IMR-90 (cell line): Measurements from ENCODE around the gene DNAJC2. TPM values are rescaled to one million over a fixed set of nuclear protein-coding genes. Genes with fewer than 3 reads are reported as not detected.

ENCODE experiments used
- ATAC-seq: fragments of 200-7000 bp; cut with Tn5 transposase; 2 replicates; pipeline ENCODE4 v1.9.1; 2020; ENCODE audit warnings: low read depth, mild to moderate bottlenecking, moderate library complexity
- BruUV-seq: library from RNA; stranded (reverse); fragments of 400-500 nt; replicated peaks from 2 replicates; lab custom pipeline; 2021; lab: Mats Ljungman, UMichigan
- CTCF ChIA-PET: fragments of 300-600 bp; formaldehyde crosslinking; extraction: SDS; loops from one replicate; lab custom pipeline; 2021; ENCODE audit warnings: antibody characterized with exemption; lab: Yijun Ruan, JAX
- POLR2A ChIA-PET: fragments of 300-600 bp; sonication (Branson Sonifier 250); formaldehyde crosslinking; loops from one replicate; lab custom pipeline; 2022; ENCODE audit warnings: antibody characterized with exemption; ENCODE audit not compliant: unreplicated experiment; lab: Charles Lee
- DNase-seq: peaks from one replicate; pipeline ENCODE4 v3.0.0; 2013
- H2AFZ ChIP-seq: replicated peaks from 2 replicates; pipeline ENCODE3; 2013; ENCODE audit warnings: low read length, mild to moderate bottlenecking; ENCODE audit not compliant: poor library complexity
- H2AK5ac ChIP-seq: 2 replicates; pipeline ENCODE4 v1.6.1; 2013; ENCODE audit warnings: low read depth, low read length, inconsistent platforms
- H2AK9ac ChIP-seq: replicated peaks from 2 replicates; pipeline ENCODE3; 2013; ENCODE audit warnings: mild to moderate bottlenecking, low read depth, low read length, moderate library complexity; ENCODE audit not compliant: poor library complexity
- H2BK120ac ChIP-seq: 2 replicates; pipeline ENCODE4 v1.6.1; 2013; ENCODE audit warnings: low read depth, low read length, inconsistent platforms
- H2BK15ac ChIP-seq: 3 replicates; pipeline ENCODE4 v1.6.1; 2013; ENCODE audit warnings: low read depth, low read length, inconsistent platforms
- H2BK20ac ChIP-seq: 2 replicates; pipeline ENCODE4 v1.6.1; 2013; ENCODE audit warnings: low read depth, mild to moderate bottlenecking, inconsistent platforms, low read length, moderate library complexity
- H2BK5ac ChIP-seq: 2 replicates; pipeline ENCODE4 v1.6.1; 2013; ENCODE audit warnings: mild to moderate bottlenecking, low read depth, low read length, inconsistent platforms; ENCODE audit not compliant: poor library complexity, severe bottlenecking
- H3K14ac ChIP-seq: replicated peaks from 2 replicates; pipeline ENCODE4 v1.6.1; 2013; ENCODE audit warnings: low read depth, low read length, inconsistent platforms
- H3K18ac ChIP-seq: 2 replicates; pipeline ENCODE4 v1.6.1; 2013; ENCODE audit warnings: low read depth, low read length, control low read depth
- H3K23ac ChIP-seq: 2 replicates; pipeline ENCODE4 v1.6.1; 2013; ENCODE audit warnings: low read depth, low read length, inconsistent platforms
- H3K27ac ChIP-seq: 2 replicates; pipeline ENCODE4 v1.5.1; 2013; ENCODE audit warnings: mild to moderate bottlenecking, control low read depth, low read length; ENCODE audit not compliant: insufficient read depth
- H3K27me3 ChIP-seq: 2 replicates; pipeline ENCODE4 v1.6.1; 2013; ENCODE audit warnings: low read length; ENCODE audit not compliant: control insufficient read depth, insufficient read depth
- H3K36me3 ChIP-seq: 2 replicates; pipeline ENCODE4 v1.6.1; 2013; ENCODE audit warnings: low read length, mixed read lengths; ENCODE audit not compliant: control insufficient read depth, insufficient read depth
- H3K4ac ChIP-seq: 2 replicates; pipeline ENCODE4 v1.6.1; 2013; ENCODE audit warnings: low read depth, low read length, inconsistent platforms
- H3K4me1 ChIP-seq: 2 replicates; pipeline ENCODE4 v1.6.1; 2013; ENCODE audit warnings: low read length, mixed read lengths; ENCODE audit not compliant: control insufficient read depth, insufficient read depth
- H3K4me2 ChIP-seq: 2 replicates; pipeline ENCODE4 v1.6.1; 2013; ENCODE audit warnings: low read depth, mild to moderate bottlenecking, control low read depth, low read length, moderate library complexity
- H3K4me3 ChIP-seq: 2 replicates; pipeline ENCODE4 v1.5.1; 2013; ENCODE audit warnings: low read depth, mild to moderate bottlenecking, control low read depth, low read length, moderate library complexity; ENCODE audit not compliant: insufficient read depth
- H3K56ac ChIP-seq: 2 replicates; pipeline ENCODE4 v1.6.1; 2013; ENCODE audit warnings: low read length, inconsistent platforms; ENCODE audit not compliant: insufficient read depth; ENCODE audit errors: extremely low read depth
- H3K79me1 ChIP-seq, 2 experiments: 2 replicates each; pipeline ENCODE4 v1.6.1; 2013; ENCODE audit warnings: low read length in 2 of 2, inconsistent platforms in 1 of 2, low read depth in 1 of 2
- H3K9ac ChIP-seq: 2 replicates; pipeline ENCODE4 v1.6.1; 2013; ENCODE audit warnings: low read depth, low read length, control low read depth
- H3K9me1 ChIP-seq: 2 replicates; pipeline ENCODE4 v1.6.1; 2013; ENCODE audit warnings: low read length, inconsistent platforms; ENCODE audit not compliant: insufficient read depth
- H3K9me3 ChIP-seq: 2 replicates; pipeline ENCODE4 v1.6.1; 2013; ENCODE audit warnings: low read length; ENCODE audit not compliant: control insufficient read depth, insufficient read depth
- H4K20me1 ChIP-seq: 2 replicates; pipeline ENCODE4 v1.6.1; 2013; ENCODE audit warnings: low read length, inconsistent platforms; ENCODE audit not compliant: insufficient read depth
- H4K5ac ChIP-seq: 2 replicates; pipeline ENCODE4 v1.6.1; 2013; ENCODE audit warnings: mild to moderate bottlenecking, low read depth, low read length, control low read depth
- H4K8ac ChIP-seq, 2 experiments: 2 replicates each; pipeline ENCODE4 v1.6.1; 2013; ENCODE audit warnings: low read depth in 2 of 2, low read length in 2 of 2, control low read depth in 1 of 2, inconsistent platforms in 1 of 2
- H4K91ac ChIP-seq: 2 replicates; pipeline ENCODE4 v1.6.1; 2013; ENCODE audit warnings: low read depth, low read length, inconsistent platforms; ENCODE audit not compliant: insufficient read depth
- BHLHE40 ChIP-seq: fragments of 150-350 bp; IDR thresholded peaks from 2 replicates; pipeline ENCODE4 v1.6.1; 2016; ENCODE audit warnings: mild to moderate bottlenecking, low read depth, low read length
- CEBPB ChIP-seq: IDR thresholded peaks from 2 replicates; pipeline ENCODE4 v1.6.1; 2012; ENCODE audit warnings: low read depth, low read length, improper control_type of control experiment
- CHD1 ChIP-seq: IDR thresholded peaks from 2 replicates; pipeline ENCODE4 v1.6.1; 2012; ENCODE audit warnings: low read depth, low read length, improper control_type of control experiment
- MXI1 ChIP-seq: IDR thresholded peaks from 2 replicates; pipeline ENCODE4 v1.6.1; 2012; ENCODE audit warnings: low read depth, mild to moderate bottlenecking, low read length, moderate library complexity, borderline replicate concordance
- NFE2L2 ChIP-seq: fragments of 150-350 bp; IDR thresholded peaks from 2 replicates; pipeline ENCODE4 v1.6.1; 2016; ENCODE audit warnings: low read depth, mild to moderate bottlenecking, low read length
- POLR2A ChIP-seq: IDR thresholded peaks from 2 replicates; pipeline ENCODE4 v1.6.1; 2012; ENCODE audit warnings: mild to moderate bottlenecking, low read depth, low read length
- RCOR1 ChIP-seq: IDR thresholded peaks from 2 replicates; pipeline ENCODE4 v1.6.1; 2012; ENCODE audit warnings: mild to moderate bottlenecking, low read length, improper control_type of control experiment; ENCODE audit not compliant: insufficient replicate concordance
- RFX5 ChIP-seq: IDR thresholded peaks from 2 replicates; pipeline ENCODE4 v1.8.0; 2012; ENCODE audit warnings: low read depth, mild to moderate bottlenecking, low read length, moderate library complexity
- SMC3 ChIP-seq: fragments of 150-350 bp; IDR thresholded peaks from 2 replicates; pipeline ENCODE4 v1.6.1; 2016; ENCODE audit warnings: low read depth, mild to moderate bottlenecking, antibody characterized with exemption, low read length, moderate library complexity
- WGBS, 2 experiments: methylation state at CpG; one replicate each; pipeline versions ENCODE4 v1.1.5 to v1.1.7; 2013; ENCODE audit warnings: missing lambda C conversion rate in 2 of 2; ENCODE audit not compliant: insufficient read length in 1 of 2; ENCODE audit errors: extremely low coverage in 2 of 2; 5-methylcytosine and 5-hydroxymethylcytosine counted together
- dilution Hi-C: fragments of 300-500 bp; cut with HindIII; formaldehyde crosslinking; loops from one replicate; pipeline ENCODE4 v1.14.3; 2018; ENCODE audit warnings: low sequenced_read_pairs; ENCODE audit not compliant: unreplicated experiment
- in situ Hi-C: fragments of 300-500 bp; cut with MboI; formaldehyde crosslinking; loops from 3 replicates; pipeline ENCODE4 v1.14.3; 2019; ENCODE audit warnings: low sequenced_read_pairs, inconsistent platforms, mixed read lengths
- intact Hi-C: fragments of 100-400 bp; cut with micrococcal nuclease; formaldehyde crosslinking; loops from 2 replicates; pipeline ENCODE4 v1.10.0; 2022
- polyA plus RNA-seq, 3 experiments: library from polyadenylated mRNA; depleted of rRNA; stranded (reverse); fragments of >200 nt; gene quantifications; 2 replicates each; pipeline ENCODE4 v1.2.3, GENCODE V29; 2012; ENCODE audit warnings: low replicate concordance in 1 of 3
- total RNA-seq: library from RNA; depleted of rRNA; stranded (reverse); fragments of >200 nt; gene quantifications from 2 replicates; pipeline ENCODE4 v1.2.3, GENCODE V29; 2012
- TF ChIP-seq, protein P1 (sequence below): conservative IDR thresholded peaks from 2 replicates; pipeline ENCODE4 v1.5.1; 2012; ENCODE audit warnings: mild to moderate bottlenecking, low read depth, low read length, improper control_type of control experiment
- TF ChIP-seq, protein P2 (sequence below): fragments of 150-350 bp; IDR thresholded peaks from 2 replicates; pipeline ENCODE4 v1.6.1; 2017; ENCODE audit warnings: mild to moderate bottlenecking, antibody characterized with exemption, low read length, low read depth
- TF ChIP-seq, protein P3 (sequence below): fragments of 150-350 bp; IDR thresholded peaks from 2 replicates; pipeline ENCODE4 v1.6.1; 2016; ENCODE audit warnings: low read depth, mild to moderate bottlenecking, low read length, moderate library complexity, borderline replicate concordance

The DNAJC2 gene
- total and polyA plus RNA-seq, 2 of the 4 experiments (the other 2 are of a cell fraction): 17.5 to 22.4 TPM

DNA sequence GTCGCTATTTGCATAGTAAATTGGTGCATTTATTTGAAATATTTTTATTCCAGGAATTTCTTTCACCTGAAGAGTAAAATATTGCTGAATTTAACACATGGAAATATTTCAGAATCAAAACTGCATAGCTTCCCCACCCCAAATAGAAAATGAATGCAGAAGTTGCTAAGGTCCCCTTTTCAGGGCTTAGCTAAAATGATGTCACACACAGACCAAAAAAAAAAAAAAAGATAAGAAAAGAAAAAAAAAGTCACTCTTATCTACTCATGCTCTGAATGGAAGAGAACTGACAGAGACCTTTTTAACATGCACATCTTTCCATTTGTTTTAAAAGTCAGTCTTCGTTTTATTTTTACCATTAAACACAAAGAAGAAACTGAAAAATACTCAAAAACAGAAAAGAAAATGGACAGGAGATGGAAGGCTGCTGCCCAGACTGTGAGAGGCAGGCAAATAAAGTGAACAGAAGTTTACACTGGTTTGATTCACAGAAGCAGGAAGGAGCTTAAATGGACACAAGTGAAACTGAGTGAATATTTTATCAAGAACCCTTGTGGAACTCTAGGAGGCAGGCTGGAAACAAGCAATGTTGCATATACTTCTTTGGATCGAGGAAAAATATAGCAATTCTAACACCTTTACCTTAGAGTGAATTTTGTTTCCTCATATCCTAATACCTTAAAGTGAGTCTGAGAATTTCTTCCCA is 34.9 kb upstream of the DNAJC2 start:
- Histone ChIP-seq H2BK15ac (no peak overlapping the region), H3K4me1 (no peaks in the 10 kb centered on the region; the same call in 1 of the 2 replicates), H4K20me1 (no peaks in the 10 kb centered on the region), H3K4me2 (no peak overlapping the region), H3K14ac (no peak overlapping the region), H3K4me3 (no peak overlapping the region), H3K79me1 (no peaks in the 10 kb centered on the region), H3K27me3 (peaks cover 7% of the 10 kb centered on the region), H4K8ac (no peak overlapping the region), H4K91ac (no peak overlapping the region), H3K27ac (no peak overlapping the region), H4K5ac (no peak overlapping the region), H2AK5ac (no peak overlapping the region), H3K9ac (no peak overlapping the region), H3K36me3 (no peaks in the 10 kb centered on the region), H3K9me3 (no peaks in the 10 kb centered on the region), H2BK20ac (no peak overlapping the region), H2BK5ac (no peak overlapping the region), H2AK9ac (no peak overlapping the region), H2BK120ac (no peak overlapping the region), H3K18ac (no peak overlapping the region), H2AFZ (no peak overlapping the region), H3K9me1 (peaks cover 8% of the 10 kb centered on the region; the same call in 1 of the 2 replicates), H3K56ac (no peak overlapping the region), H3K23ac (no peak overlapping the region), H3K4ac (no peak overlapping the region)
- no TSS peak for BruUV-seq
- dilution Hi-C loops (no loop called here), intact Hi-C loops (loop anchor here (5.0 kb wide), 1 partner anchor 38 kb away; no protein-coding TSS in a partner anchor), in situ Hi-C loops (no loop called here)
- ATAC-seq: no peak
- POLR2A ChIA-PET: interaction anchor here (0.6 kb wide), 1 partner anchor 79 kb away, joined by 3 read pairs; no protein-coding TSS in a partner anchor
- no peak for DNase-seq
- WGBS, 2 experiments: no CpG with 5 or more reads among the region's 3 CpGs
- TF ChIP-seq NFE2L2 (no peak), BHLHE40 (no peak), RCOR1 (no peak), CHD1 (no peak), CEBPB (no peak), RFX5 (no peak), SMC3 (no peak), MXI1 (no peak), POLR2A (no peak)
- TF ChIP-seq, protein P1, sequence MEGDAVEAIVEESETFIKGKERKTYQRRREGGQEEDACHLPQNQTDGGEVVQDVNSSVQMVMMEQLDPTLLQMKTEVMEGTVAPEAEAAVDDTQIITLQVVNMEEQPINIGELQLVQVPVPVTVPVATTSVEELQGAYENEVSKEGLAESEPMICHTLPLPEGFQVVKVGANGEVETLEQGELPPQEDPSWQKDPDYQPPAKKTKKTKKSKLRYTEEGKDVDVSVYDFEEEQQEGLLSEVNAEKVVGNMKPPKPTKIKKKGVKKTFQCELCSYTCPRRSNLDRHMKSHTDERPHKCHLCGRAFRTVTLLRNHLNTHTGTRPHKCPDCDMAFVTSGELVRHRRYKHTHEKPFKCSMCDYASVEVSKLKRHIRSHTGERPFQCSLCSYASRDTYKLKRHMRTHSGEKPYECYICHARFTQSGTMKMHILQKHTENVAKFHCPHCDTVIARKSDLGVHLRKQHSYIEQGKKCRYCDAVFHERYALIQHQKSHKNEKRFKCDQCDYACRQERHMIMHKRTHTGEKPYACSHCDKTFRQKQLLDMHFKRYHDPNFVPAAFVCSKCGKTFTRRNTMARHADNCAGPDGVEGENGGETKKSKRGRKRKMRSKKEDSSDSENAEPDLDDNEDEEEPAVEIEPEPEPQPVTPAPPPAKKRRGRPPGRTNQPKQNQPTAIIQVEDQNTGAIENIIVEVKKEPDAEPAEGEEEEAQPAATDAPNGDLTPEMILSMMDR: no peak
- TF ChIP-seq, protein P2, sequence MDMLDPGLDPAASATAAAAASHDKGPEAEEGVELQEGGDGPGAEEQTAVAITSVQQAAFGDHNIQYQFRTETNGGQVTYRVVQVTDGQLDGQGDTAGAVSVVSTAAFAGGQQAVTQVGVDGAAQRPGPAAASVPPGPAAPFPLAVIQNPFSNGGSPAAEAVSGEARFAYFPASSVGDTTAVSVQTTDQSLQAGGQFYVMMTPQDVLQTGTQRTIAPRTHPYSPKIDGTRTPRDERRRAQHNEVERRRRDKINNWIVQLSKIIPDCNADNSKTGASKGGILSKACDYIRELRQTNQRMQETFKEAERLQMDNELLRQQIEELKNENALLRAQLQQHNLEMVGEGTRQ: no peak
- TF ChIP-seq, protein P3, sequence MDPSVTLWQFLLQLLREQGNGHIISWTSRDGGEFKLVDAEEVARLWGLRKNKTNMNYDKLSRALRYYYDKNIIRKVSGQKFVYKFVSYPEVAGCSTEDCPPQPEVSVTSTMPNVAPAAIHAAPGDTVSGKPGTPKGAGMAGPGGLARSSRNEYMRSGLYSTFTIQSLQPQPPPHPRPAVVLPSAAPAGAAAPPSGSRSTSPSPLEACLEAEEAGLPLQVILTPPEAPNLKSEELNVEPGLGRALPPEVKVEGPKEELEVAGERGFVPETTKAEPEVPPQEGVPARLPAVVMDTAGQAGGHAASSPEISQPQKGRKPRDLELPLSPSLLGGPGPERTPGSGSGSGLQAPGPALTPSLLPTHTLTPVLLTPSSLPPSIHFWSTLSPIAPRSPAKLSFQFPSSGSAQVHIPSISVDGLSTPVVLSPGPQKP: no peak
- CTCF ChIA-PET: interaction anchor here (0.6 kb wide), 1 partner anchor 11 kb away, joined by 3 read pairs; no protein-coding TSS in a partner anchor
